HEK293 (cell line): ENCODE data around the gene ADGRB3.

ENCODE experiments used
- CTCF ChIA-PET: fragments of 350-600 bp; formaldehyde crosslinking; extraction: SDS; loops from one replicate; lab custom pipeline; 2021; ENCODE audit warnings: antibody characterized with exemption; lab: Yijun Ruan, JAX
- POLR2A ChIA-PET: fragments of 300-600 bp; formaldehyde crosslinking; extraction: SDS; loops from one replicate; lab custom pipeline; 2020; ENCODE audit warnings: antibody characterized with exemption, inconsistent platforms; lab: Yijun Ruan, JAX
- H3K27ac ChIP-seq: fragments of 200-500 bp; sonication (Bioruptor generic); 2 replicates; pipeline ENCODE4 v1.5.1; 2014; ENCODE audit warnings: low read depth, low read length, control low read depth, inconsistent platforms; ENCODE audit errors: extremely low read depth
- H3K36me3 ChIP-seq, 2 experiments: fragments of 200-500 bp in 1 of 2; sonication (Bioruptor generic) in 1 of 2; 1 replicate in 1 of 2; 2 replicates in 1 of 2; pipeline ENCODE4 v1.5.1; 2014 to 2017; ENCODE audit warnings: inconsistent platforms in 2 of 2, low read length in 2 of 2; ENCODE audit not compliant: control insufficient read depth in 2 of 2, insufficient read depth in 1 of 2
- H3K4me1 ChIP-seq: fragments of 200-500 bp; sonication (Bioruptor generic); 2 replicates; pipeline ENCODE4 v1.5.1; 2014; ENCODE audit warnings: mild to moderate bottlenecking, low read length, inconsistent platforms; ENCODE audit not compliant: control insufficient read depth, insufficient read depth
- H3K4me3 ChIP-seq: 2 replicates; pipeline ENCODE4 v1.5.1; 2011; ENCODE audit warnings: low read depth, mild to moderate bottlenecking, control low read depth, low read length, moderate library complexity
- H3K9me3 ChIP-seq: fragments of 200-500 bp; sonication (Bioruptor generic); 2 replicates; pipeline ENCODE4 v1.5.1; 2014; ENCODE audit warnings: low read depth, low read length, inconsistent platforms; ENCODE audit not compliant: control insufficient read depth, insufficient read depth
- GFI1B ChIP-seq: fragments of 450-650 bp; formaldehyde crosslinking; IDR thresholded peaks from 2 replicates; pipeline ENCODE4 v1.5.1; 2016; ENCODE audit warnings: missing biosample characterization, missing genetic modification characterization
- MEIS1 ChIP-seq: sonication (generic); formaldehyde crosslinking; IDR thresholded peaks from 2 replicates; pipeline ENCODE4 v1.8.1; 2022; ENCODE audit warnings: missing genetic modification reagents, mild to moderate bottlenecking, borderline replicate concordance
- REPIN1 ChIP-seq: fragments of 450-650 bp; formaldehyde crosslinking; IDR thresholded peaks from 2 replicates; pipeline ENCODE4 v1.5.1; 2017; ENCODE audit warnings: missing biosample characterization, missing genetic modification characterization, low read depth
- ZFP3 ChIP-seq: fragments of 450-650 bp; formaldehyde crosslinking; IDR thresholded peaks from 2 replicates; pipeline ENCODE4 v1.5.1; 2016; ENCODE audit warnings: low read depth, missing biosample characterization, missing genetic modification characterization
- ZFP41 ChIP-seq: fragments of 450-650 bp; formaldehyde crosslinking; IDR thresholded peaks from 2 replicates; pipeline ENCODE4 v1.5.1; 2016; ENCODE audit warnings: missing biosample characterization, missing genetic modification characterization, borderline replicate concordance
- ZNF121 ChIP-seq: fragments of 450-650 bp; formaldehyde crosslinking; IDR thresholded peaks from 2 replicates; pipeline ENCODE4 v1.5.1; 2016; ENCODE audit warnings: missing biosample characterization, missing genetic modification characterization
- ZNF146 ChIP-seq: fragments of 450-650 bp; formaldehyde crosslinking; IDR thresholded peaks from 2 replicates; pipeline ENCODE4 v1.5.1; 2016; ENCODE audit warnings: missing biosample characterization, missing genetic modification characterization
- ZNF174 ChIP-seq: fragments of 450-650 bp; formaldehyde crosslinking; IDR thresholded peaks from 2 replicates; pipeline ENCODE4 v1.5.0; 2017; ENCODE audit warnings: missing biosample characterization, mild to moderate bottlenecking, missing genetic modification characterization
- ZNF248 ChIP-seq: fragments of 450-650 bp; formaldehyde crosslinking; IDR thresholded peaks from 2 replicates; pipeline ENCODE4 v1.5.1; 2017; ENCODE audit warnings: missing biosample characterization, missing genetic modification characterization
- ZNF510 ChIP-seq: fragments of 450-650 bp; formaldehyde crosslinking; IDR thresholded peaks from 2 replicates; pipeline ENCODE4 v1.5.1; 2018; ENCODE audit warnings: mild to moderate bottlenecking, missing genetic modification characterization, missing biosample characterization; ENCODE audit not compliant: insufficient replicate concordance
- ZNF555 ChIP-seq: fragments of 450-650 bp; formaldehyde crosslinking; conservative IDR thresholded peaks from 2 replicates; pipeline ENCODE4 v1.5.1; 2017; ENCODE audit warnings: missing biosample characterization, mild to moderate bottlenecking, missing genetic modification characterization, inconsistent platforms
- ZNF658 ChIP-seq: fragments of 450-650 bp; formaldehyde crosslinking; IDR thresholded peaks from 2 replicates; pipeline ENCODE4; 2016; ENCODE audit warnings: missing biosample characterization, missing genetic modification characterization
- ZSCAN5A ChIP-seq: fragments of 450-650 bp; formaldehyde crosslinking; IDR thresholded peaks from 2 replicates; pipeline ENCODE4 v1.5.1; 2016; ENCODE audit warnings: missing biosample characterization, missing genetic modification characterization
- TF ChIP-seq, protein P1 (sequence below): fragments of 450-650 bp; formaldehyde crosslinking; IDR thresholded peaks from 2 replicates; pipeline ENCODE4 v1.5.1; 2016; ENCODE audit warnings: missing biosample characterization, missing genetic modification characterization, borderline replicate concordance
- TF ChIP-seq, protein P2 (sequence below): fragments of 450-650 bp; formaldehyde crosslinking; IDR thresholded peaks from 2 replicates; pipeline ENCODE4 v1.5.1; 2016; ENCODE audit warnings: missing biosample characterization, missing genetic modification characterization, low read depth
- TF ChIP-seq, protein P3 (sequence below): fragments of 450-650 bp; formaldehyde crosslinking; IDR thresholded peaks from 2 replicates; pipeline ENCODE4 v1.5.1; 2016; ENCODE audit warnings: missing biosample characterization, missing genetic modification characterization
- TF ChIP-seq, protein P4 (sequence below): fragments of 450-650 bp; formaldehyde crosslinking; IDR thresholded peaks from 2 replicates; pipeline ENCODE4 v1.5.1; 2016; ENCODE audit warnings: missing biosample characterization, missing genetic modification characterization

The ADGRB3 gene

DNA sequence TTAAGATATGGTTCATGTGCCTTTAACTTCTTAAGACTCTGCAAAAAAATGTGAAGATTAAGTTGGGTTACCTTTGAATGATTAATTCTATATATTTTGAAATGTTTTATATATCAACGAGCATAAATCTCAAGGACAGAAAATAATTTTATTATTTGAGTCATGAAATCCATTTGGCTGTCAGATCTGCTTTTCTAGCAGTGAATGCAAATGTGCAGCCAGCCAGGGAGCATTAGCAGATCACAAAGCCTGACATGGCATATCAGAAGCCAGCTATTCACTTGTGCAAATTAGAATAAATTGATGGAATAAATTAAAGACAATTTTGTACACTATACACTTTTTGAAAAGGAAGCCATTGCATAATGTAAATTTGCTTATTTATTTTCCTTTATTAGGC, 424.3 kb downstream of the ADGRB3 start (continued):
- TF ChIP-seq, protein P1, sequence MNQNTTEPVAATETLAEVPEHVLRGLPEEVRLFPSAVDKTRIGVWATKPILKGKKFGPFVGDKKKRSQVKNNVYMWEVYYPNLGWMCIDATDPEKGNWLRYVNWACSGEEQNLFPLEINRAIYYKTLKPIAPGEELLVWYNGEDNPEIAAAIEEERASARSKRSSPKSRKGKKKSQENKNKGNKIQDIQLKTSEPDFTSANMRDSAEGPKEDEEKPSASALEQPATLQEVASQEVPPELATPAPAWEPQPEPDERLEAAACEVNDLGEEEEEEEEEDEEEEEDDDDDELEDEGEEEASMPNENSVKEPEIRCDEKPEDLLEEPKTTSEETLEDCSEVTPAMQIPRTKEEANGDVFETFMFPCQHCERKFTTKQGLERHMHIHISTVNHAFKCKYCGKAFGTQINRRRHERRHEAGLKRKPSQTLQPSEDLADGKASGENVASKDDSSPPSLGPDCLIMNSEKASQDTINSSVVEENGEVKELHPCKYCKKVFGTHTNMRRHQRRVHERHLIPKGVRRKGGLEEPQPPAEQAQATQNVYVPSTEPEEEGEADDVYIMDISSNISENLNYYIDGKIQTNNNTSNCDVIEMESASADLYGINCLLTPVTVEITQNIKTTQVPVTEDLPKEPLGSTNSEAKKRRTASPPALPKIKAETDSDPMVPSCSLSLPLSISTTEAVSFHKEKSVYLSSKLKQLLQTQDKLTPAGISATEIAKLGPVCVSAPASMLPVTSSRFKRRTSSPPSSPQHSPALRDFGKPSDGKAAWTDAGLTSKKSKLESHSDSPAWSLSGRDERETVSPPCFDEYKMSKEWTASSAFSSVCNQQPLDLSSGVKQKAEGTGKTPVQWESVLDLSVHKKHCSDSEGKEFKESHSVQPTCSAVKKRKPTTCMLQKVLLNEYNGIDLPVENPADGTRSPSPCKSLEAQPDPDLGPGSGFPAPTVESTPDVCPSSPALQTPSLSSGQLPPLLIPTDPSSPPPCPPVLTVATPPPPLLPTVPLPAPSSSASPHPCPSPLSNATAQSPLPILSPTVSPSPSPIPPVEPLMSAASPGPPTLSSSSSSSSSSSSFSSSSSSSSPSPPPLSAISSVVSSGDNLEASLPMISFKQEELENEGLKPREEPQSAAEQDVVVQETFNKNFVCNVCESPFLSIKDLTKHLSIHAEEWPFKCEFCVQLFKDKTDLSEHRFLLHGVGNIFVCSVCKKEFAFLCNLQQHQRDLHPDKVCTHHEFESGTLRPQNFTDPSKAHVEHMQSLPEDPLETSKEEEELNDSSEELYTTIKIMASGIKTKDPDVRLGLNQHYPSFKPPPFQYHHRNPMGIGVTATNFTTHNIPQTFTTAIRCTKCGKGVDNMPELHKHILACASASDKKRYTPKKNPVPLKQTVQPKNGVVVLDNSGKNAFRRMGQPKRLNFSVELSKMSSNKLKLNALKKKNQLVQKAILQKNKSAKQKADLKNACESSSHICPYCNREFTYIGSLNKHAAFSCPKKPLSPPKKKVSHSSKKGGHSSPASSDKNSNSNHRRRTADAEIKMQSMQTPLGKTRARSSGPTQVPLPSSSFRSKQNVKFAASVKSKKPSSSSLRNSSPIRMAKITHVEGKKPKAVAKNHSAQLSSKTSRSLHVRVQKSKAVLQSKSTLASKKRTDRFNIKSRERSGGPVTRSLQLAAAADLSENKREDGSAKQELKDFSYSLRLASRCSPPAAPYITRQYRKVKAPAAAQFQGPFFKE (tag by site-specific recombination) = no peak
- no peak for TF ChIP-seq ZNF510 (tag by site-specific recombination)
- TF ChIP-seq, protein P2, sequence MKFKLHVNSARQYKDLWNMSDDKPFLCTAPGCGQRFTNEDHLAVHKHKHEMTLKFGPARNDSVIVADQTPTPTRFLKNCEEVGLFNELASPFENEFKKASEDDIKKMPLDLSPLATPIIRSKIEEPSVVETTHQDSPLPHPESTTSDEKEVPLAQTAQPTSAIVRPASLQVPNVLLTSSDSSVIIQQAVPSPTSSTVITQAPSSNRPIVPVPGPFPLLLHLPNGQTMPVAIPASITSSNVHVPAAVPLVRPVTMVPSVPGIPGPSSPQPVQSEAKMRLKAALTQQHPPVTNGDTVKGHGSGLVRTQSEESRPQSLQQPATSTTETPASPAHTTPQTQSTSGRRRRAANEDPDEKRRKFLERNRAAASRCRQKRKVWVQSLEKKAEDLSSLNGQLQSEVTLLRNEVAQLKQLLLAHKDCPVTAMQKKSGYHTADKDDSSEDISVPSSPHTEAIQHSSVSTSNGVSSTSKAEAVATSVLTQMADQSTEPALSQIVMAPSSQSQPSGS (tag by site-specific recombination) = no peak
- TF ChIP-seq, all 188 proteins: peak for 0

- H3K4me1 ChIP-seq = no peaks in the 10 kb centered on the region
- no peaks in the 10 kb centered on the region for H3K36me3 ChIP-seq
- H3K27ac ChIP-seq = no peak overlapping the region
- ChIA-PET CTCF (interaction anchor here (0.6 kb wide), 2 partner anchors 11 to 57 kb away, joined by 3 read pairs; no protein-coding TSS in a partner anchor), POLR2A (no interaction called here)
- no peaks in the 10 kb centered on the region for H3K9me3 ChIP-seq
- H3K4me3 ChIP-seq = no peak overlapping the region
- TF ChIP-seq, protein P3, sequence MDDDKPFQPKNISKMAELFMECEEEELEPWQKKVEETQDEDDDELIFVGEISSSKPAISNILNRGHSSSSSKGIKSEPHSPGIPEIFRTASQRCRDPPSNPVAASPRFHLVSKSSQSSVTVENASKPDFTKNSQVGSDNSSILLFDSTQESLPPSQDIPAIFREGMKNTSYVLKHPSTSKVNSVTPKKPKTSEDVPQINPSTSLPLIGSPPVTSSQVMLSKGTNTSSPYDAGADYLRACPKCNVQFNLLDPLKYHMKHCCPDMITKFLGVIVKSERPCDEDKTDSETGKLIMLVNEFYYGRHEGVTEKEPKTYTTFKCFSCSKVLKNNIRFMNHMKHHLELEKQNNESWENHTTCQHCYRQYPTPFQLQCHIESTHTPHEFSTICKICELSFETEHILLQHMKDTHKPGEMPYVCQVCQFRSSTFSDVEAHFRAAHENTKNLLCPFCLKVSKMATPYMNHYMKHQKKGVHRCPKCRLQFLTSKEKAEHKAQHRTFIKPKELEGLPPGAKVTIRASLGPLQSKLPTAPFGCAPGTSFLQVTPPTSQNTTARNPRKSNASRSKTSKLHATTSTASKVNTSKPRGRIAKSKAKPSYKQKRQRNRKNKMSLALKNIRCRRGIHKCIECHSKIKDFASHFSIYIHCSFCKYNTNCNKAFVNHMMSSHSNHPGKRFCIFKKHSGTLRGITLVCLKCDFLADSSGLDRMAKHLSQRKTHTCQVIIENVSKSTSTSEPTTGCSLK (tag by site-specific recombination) = no peak
- TF ChIP-seq GFI1B (no peak), ZFP3 (no peak), ZNF248 (tag by site-specific recombination) (no peak), ZNF146 (tag by site-specific recombination) (no peak), ZNF658 (tag by site-specific recombination) (no peak), ZNF174 (no peak), REPIN1 (no peak), MEIS1 (CRISPR knock-in tag) (no peak), ZNF555 (tag by site-specific recombination) (no peak), ZFP41 (tag by site-specific recombination) (no peak), ZNF121 (tag by site-specific recombination) (no peak), ZSCAN5A (tag by site-specific recombination) (no peak)
- TF ChIP-seq, protein P4, sequence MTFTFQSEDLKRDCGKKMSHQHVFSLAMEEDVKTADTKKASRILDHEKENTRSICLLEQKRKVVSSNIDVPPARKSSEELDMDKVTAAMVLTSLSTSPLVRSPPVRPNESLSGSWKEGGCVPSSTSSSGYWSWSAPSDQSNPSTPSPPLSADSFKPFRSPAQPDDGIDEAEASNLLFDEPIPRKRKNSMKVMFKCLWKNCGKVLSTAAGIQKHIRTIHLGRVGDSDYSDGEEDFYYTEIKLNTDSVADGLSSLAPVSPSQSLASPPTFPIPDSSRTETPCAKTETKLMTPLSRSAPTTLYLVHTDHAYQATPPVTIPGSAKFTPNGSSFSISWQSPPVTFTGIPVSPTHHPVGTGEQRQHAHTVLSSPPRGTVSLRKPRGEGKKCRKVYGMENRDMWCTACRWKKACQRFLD (tag by site-specific recombination) = no peak
- TF ChIP-seq, protein P1 (tag by site-specific recombination) = no peak
Measured at GRCh38 chr6:69061066-69061465, 426.0 kb downstream of the ADGRB3 start.
